Kidney (tissue), 14 donors: ENCODE measurements around the gene DIPK1A. TPM values are rescaled to one million over a fixed set of nuclear protein-coding genes. Genes with fewer than 3 reads are reported as not detected.

Experiments used
- DNase-seq, 5 donors: peaks; one replicate each; pipeline ENCODE4 v3.0.0-alpha.2; 2013 to 2020
- FAIRE-seq: peaks from 2 replicates; lab custom pipeline; 2012; peaks lifted over from hg19 to GRCh38; lab: Jason Lieb, UNC
- H3K27ac ChIP-seq, 2 donors: one replicate each; pipeline ENCODE4 v1.7.0; 2013; ENCODE audit warnings: low read depth in 2 of 2, low read length in 2 of 2, inconsistent platforms in 1 of 2
- H3K27me3 ChIP-seq: one replicate; pipeline ENCODE4 v1.7.1; 2013; ENCODE audit warnings: low read length, inconsistent platforms; ENCODE audit not compliant: control insufficient read depth, insufficient read depth
- H3K36me3 ChIP-seq, 3 donors: one replicate each; pipeline versions ENCODE4 v1.7.0 to v1.7.1; 2013; ENCODE audit warnings: low read length in 3 of 3, control low read depth in 1 of 3, inconsistent platforms in 1 of 3; ENCODE audit not compliant: insufficient read depth in 3 of 3, control insufficient read depth in 2 of 3
- H3K4me1 ChIP-seq, 3 donors: one replicate each; pipeline versions ENCODE4 v1.7.0 to v1.7.1; 2013; ENCODE audit warnings: low read length in 3 of 3, inconsistent platforms in 1 of 3, low read depth in 1 of 3; ENCODE audit not compliant: control insufficient read depth in 2 of 3, insufficient read depth in 2 of 3
- H3K4me3 ChIP-seq, 3 donors: one replicate each; pipeline versions ENCODE4 v1.7.0 to v1.8.1; 2013; ENCODE audit warnings: low read length in 3 of 3, control low read depth in 1 of 3, inconsistent platforms in 1 of 3
- H3K9ac ChIP-seq, 3 donors: one replicate each; pipeline versions ENCODE4 v1.7.0 to v1.7.1; 2013; ENCODE audit warnings: low read length in 3 of 3, control low read depth in 1 of 3, inconsistent platforms in 1 of 3
- H3K9me3 ChIP-seq, 3 donors: one replicate each; pipeline versions ENCODE4 v1.7.0 to v1.7.1; 2013; ENCODE audit warnings: low read length in 3 of 3, control low read depth in 1 of 3, inconsistent platforms in 1 of 3; ENCODE audit not compliant: control insufficient read depth in 2 of 3, insufficient read depth in 1 of 3
- intact Hi-C: fragments of 100-400 bp; cut with DNase I; formaldehyde crosslinking; loops from one replicate; pipeline ENCODE4 v1.11.1; 2022
- polyA plus RNA-seq: library from polyadenylated mRNA; stranded (reverse); fragments of 350-450 nt; fragmentation: Illumina TruSeq; extraction: RNeasy Lipid Tissue Mini Kit (QIAGEN cat#74804); gene quantifications from one replicate; pipeline ENCODE4 v1.2.3, GENCODE V29; 2014; ENCODE audit warnings: low read depth, low replicate concordance; ENCODE audit not compliant: insufficient read depth
- total RNA-seq: library from RNA; stranded (reverse); fragmentation: NEBNext Ultra II Directional; extraction: Animal tissue kit (Norgen Biotek cat#: 25700); gene quantifications from one replicate; pipeline ENCODE4 v1.2.1, GENCODE V29; 2021
- TF ChIP-seq, protein P1 (sequence below): IDR thresholded peaks from 3 replicates; pipeline ENCODE4 v1.5.1; 2012; ENCODE audit warnings: mild to moderate bottlenecking, moderate library complexity, borderline replicate concordance; ENCODE audit not compliant: insufficient read depth; ENCODE audit errors: extremely low read depth
- donor health status: control.
- donor health status: control.
- donor health status: control.
- donor health status: control.
- donor health status: control.
- donor health status: DM: yes; HTN: yes; CAD: no.
- donor health status: Normal renal cell carcinoma (clear cell type).

The DIPK1A gene
- total and polyA plus RNA-seq, 2 donors from 2014 or later = 4.0 to 6.1 TPM

DNA sequence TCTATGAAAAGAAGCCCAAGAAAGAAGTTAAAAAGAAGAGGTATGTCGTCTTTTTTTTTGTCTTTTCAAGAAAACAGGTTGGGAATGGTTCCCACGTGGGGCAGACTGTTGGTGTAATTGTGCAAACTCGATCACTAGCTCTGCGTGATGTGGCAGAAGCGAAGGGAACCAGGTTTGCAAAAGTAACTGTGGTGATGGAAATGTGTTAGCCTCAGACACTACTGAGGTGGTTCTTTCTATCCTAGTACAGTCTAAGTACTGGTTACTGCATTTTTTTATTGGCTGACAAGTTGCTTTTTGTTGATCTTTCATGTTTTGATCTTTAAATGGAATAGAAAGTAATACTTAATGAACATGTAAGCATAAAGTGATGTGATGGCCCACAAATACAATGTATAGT lies 120.7 kb downstream of the DIPK1A start:
- DNase-seq (no peak), FAIRE-seq (no peak)
- Histone ChIP-seq H3K27me3 (no peaks in the 10 kb centered on the region), H3K9ac (no peak overlapping the region), H3K36me3 (peaks cover 11 to 52% (median 47%) of the 10 kb centered on the region in 3 donors), H3K4me1 (no peaks in the 10 kb centered on the region), H3K4me3 (no peak overlapping the region), H3K9me3 (no peaks in the 10 kb centered on the region), H3K27ac (no peak overlapping the region)
- TF ChIP-seq, protein P1, sequence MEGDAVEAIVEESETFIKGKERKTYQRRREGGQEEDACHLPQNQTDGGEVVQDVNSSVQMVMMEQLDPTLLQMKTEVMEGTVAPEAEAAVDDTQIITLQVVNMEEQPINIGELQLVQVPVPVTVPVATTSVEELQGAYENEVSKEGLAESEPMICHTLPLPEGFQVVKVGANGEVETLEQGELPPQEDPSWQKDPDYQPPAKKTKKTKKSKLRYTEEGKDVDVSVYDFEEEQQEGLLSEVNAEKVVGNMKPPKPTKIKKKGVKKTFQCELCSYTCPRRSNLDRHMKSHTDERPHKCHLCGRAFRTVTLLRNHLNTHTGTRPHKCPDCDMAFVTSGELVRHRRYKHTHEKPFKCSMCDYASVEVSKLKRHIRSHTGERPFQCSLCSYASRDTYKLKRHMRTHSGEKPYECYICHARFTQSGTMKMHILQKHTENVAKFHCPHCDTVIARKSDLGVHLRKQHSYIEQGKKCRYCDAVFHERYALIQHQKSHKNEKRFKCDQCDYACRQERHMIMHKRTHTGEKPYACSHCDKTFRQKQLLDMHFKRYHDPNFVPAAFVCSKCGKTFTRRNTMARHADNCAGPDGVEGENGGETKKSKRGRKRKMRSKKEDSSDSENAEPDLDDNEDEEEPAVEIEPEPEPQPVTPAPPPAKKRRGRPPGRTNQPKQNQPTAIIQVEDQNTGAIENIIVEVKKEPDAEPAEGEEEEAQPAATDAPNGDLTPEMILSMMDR = no peak
- intact Hi-C loops = no loop called here

DNA sequence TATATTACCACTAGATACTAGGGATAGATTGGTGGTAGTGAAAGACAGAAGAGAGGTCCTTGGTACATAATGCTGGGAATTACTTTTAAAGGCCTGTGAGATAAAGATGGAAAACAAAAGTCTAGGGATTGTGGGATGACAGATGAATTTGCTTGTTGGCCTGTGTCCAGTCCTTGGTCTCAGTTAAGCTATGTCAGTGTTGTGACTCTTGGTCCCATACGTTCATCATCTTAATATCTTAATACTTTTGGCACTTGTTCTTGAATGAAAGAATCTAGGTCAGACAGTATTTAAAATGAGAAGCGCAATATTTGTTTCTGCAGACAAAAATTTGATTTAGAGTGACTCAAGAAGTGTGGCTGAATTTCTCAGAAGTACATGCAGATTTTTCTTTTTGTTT lies 121.8 kb downstream of the DIPK1A start:
- FAIRE-seq (no peak), DNase-seq (no peak)
- peaks cover 0 to 3% (median 3%) of the 10 kb centered on the region in 3 donors for H3K4me1 ChIP-seq
- no peaks in the 10 kb centered on the region for H3K9me3 ChIP-seq
- intact Hi-C loops = no loop called here
- H3K9ac ChIP-seq = no peak overlapping the region
- no peak overlapping the region for H3K4me3 ChIP-seq
- TF ChIP-seq, protein P1 = no peak
- H3K36me3 ChIP-seq = peaks cover 11 to 61% (median 53%) of the 10 kb centered on the region in 3 donors
- H3K27ac ChIP-seq = no peak overlapping the region
- no peaks in the 10 kb centered on the region for H3K27me3 ChIP-seq

DNA sequence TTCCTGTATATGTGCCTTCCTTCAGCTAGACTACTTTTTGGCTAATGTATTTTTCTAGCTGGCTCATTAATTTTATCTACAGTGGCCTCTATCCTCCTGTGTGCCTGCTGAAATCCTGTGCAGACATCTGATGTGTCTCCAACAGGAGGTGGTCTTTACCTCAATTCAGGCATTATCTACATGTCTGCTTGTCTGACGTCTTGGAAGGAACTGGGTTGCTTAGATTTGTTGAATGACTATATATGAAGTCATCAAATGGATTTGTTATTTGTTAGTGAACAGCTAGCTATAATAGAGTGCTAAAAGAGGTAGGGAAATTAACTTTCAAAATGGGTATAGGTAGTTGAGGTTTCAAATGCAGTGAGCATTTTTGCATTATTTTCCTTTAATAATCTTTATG lies 122.7 kb downstream of the DIPK1A start:
- Histone ChIP-seq H3K4me1 (peaks cover 0 to 7% (median 6%) of the 10 kb centered on the region in 3 donors), H3K27me3 (no peaks in the 10 kb centered on the region), H3K9ac (no peak overlapping the region), H3K27ac (no peak overlapping the region), H3K9me3 (no peaks in the 10 kb centered on the region), H3K4me3 (no peak overlapping the region), H3K36me3 (peaks cover 11 to 65% (median 57%) of the 10 kb centered on the region in 3 donors)
- TF ChIP-seq, protein P1 = no peak
- intact Hi-C loops = no loop called here
- no peak for DNase-seq
- no peak for FAIRE-seq

DNA sequence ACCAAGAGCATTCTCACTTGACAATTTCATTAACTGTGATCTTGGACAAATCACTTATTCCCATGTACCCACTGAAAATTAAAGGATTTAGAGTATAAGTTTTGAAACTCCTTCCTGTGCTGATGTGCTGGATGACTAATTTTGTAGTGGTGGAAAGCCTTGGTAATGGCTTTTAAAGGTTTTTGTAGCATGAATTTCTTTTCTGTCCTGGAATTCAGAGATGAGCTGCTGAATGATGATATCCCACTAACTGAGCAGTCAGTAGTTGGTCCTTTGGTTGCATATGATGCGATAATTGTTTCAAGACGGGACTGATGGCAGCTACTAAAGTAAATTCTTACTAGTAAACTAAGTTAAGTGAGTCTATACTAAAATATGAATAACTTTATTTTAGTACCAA lies 124.2 kb downstream of the DIPK1A start:
- TF ChIP-seq, protein P1 = no peak
- FAIRE-seq (no peak), DNase-seq (no peak)
- intact Hi-C loops = no loop called here
- Histone ChIP-seq H3K4me1 (peaks cover 0 to 7% (median 6%) of the 10 kb centered on the region in 3 donors), H3K27ac (no peak overlapping the region), H3K27me3 (no peaks in the 10 kb centered on the region), H3K9me3 (no peaks in the 10 kb centered on the region), H3K36me3 (peaks cover 9 to 59% (median 47%) of the 10 kb centered on the region in 3 donors), H3K4me3 (no peak overlapping the region), H3K9ac (no peak overlapping the region)
